ENCODE measurements around the gene KCNK16. TPM values are rescaled to one million over a fixed set of nuclear protein-coding genes. Genes with fewer than 3 reads are reported as not detected.

KCNK16 gene
- total RNA-seq, 3 donors from 2014 or later: not detected

- DNase-seq (ENCODE audit: low spot score in 2 of 2): peak in 1 of 2 donors; percentile 71
- H3K4me3 ChIP-seq: no peak overlapping the region
- TF ChIP-seq POLR2AphosphoS5 (IDR thresholded peaks at IDR 0.05) (no peak), POLR2A (IDR thresholded peaks at IDR 0.05) (no peak)
- TF ChIP-seq, protein P1, sequence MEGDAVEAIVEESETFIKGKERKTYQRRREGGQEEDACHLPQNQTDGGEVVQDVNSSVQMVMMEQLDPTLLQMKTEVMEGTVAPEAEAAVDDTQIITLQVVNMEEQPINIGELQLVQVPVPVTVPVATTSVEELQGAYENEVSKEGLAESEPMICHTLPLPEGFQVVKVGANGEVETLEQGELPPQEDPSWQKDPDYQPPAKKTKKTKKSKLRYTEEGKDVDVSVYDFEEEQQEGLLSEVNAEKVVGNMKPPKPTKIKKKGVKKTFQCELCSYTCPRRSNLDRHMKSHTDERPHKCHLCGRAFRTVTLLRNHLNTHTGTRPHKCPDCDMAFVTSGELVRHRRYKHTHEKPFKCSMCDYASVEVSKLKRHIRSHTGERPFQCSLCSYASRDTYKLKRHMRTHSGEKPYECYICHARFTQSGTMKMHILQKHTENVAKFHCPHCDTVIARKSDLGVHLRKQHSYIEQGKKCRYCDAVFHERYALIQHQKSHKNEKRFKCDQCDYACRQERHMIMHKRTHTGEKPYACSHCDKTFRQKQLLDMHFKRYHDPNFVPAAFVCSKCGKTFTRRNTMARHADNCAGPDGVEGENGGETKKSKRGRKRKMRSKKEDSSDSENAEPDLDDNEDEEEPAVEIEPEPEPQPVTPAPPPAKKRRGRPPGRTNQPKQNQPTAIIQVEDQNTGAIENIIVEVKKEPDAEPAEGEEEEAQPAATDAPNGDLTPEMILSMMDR (IDR thresholded peaks at IDR 0.05): no peak
- H3K4me1 ChIP-seq: no peaks in the 10 kb centered on the region
- H3K9me3 ChIP-seq: no peaks in the 10 kb centered on the region
- intact Hi-C loops (cut with DNase I; ENCODE audit: low total_unique reads): no loop called here
- H3K36me3 ChIP-seq: no peaks in the 10 kb centered on the region
- H3K27ac ChIP-seq: peak overlapping the region; percentile 30 to 42
- no peaks in the 10 kb centered on the region for H3K27me3 ChIP-seq
Measured at GRCh38 chr6:39335780-39336545, 13.5 kb upstream of the KCNK16 start.

- no peaks in the 10 kb centered on the region for H3K4me1 ChIP-seq
- intact Hi-C loops (cut with DNase I; ENCODE audit: low total_unique reads): no loop called here
- no peak overlapping the region for H3K27ac ChIP-seq
- H3K4me3 ChIP-seq: no peak overlapping the region
- no peaks in the 10 kb centered on the region for H3K27me3 ChIP-seq
- TF ChIP-seq, protein P1 (IDR thresholded peaks at IDR 0.05): no peak
- TF ChIP-seq POLR2A (IDR thresholded peaks at IDR 0.05) (no peak), POLR2AphosphoS5 (IDR thresholded peaks at IDR 0.05) (no peak)
- DNase-seq (ENCODE audit: low spot score in 2 of 2): no peak
- H3K9me3 ChIP-seq: no peaks in the 10 kb centered on the region
- no peaks in the 10 kb centered on the region for H3K36me3 ChIP-seq
Measured at GRCh38 chr6:39333644-39334438, 11.3 kb upstream of the KCNK16 start.

- Histone ChIP-seq H3K27ac (no peak overlapping the region), H3K4me1 (no peaks in the 10 kb centered on the region), H3K4me3 (no peak overlapping the region), H3K36me3 (no peaks in the 10 kb centered on the region), H3K27me3 (no peaks in the 10 kb centered on the region), H3K9me3 (no peaks in the 10 kb centered on the region)
- TF ChIP-seq, protein P1 (IDR thresholded peaks at IDR 0.05): no peak
- no peak for TF ChIP-seq POLR2AphosphoS5 (IDR thresholded peaks at IDR 0.05)
- TF ChIP-seq POLR2A (IDR thresholded peaks at IDR 0.05): no peak
- intact Hi-C loops (cut with DNase I; ENCODE audit: low total_unique reads): no loop called here
- peak; percentile 56 to 62 for DNase-seq (ENCODE audit: low spot score in 2 of 2)
Measured at GRCh38 chr6:39330476-39330875, 8.0 kb upstream of the KCNK16 start.

DNA sequence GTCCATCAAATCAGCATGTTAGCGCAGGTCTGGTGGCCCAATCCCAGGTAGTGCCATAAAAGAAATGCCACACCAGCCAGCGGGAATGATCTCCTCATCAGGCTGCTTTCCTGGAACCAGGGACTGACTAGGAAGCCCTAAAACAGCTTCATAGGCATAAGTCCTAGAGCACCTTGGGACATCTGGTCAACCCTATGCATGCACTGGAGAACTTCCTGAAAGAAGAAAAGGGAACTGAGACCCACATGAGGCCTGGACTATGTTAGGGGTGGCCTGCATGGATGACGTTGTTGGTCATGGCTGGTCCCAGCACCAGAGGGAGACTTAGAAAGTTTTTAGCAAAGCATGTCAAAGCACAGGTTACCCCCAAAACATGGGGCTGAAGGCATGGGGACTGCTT, 7.6 kb upstream of the KCNK16 start:
- no peaks in the 10 kb centered on the region for H3K9me3 ChIP-seq
- H3K36me3 ChIP-seq: no peaks in the 10 kb centered on the region
- H3K27ac ChIP-seq: no peak overlapping the region
- H3K4me3 ChIP-seq: no peak overlapping the region
- no peak for DNase-seq (ENCODE audit: low spot score in 2 of 2)
- no peaks in the 10 kb centered on the region for H3K4me1 ChIP-seq
- intact Hi-C loops (cut with DNase I; ENCODE audit: low total_unique reads): no loop called here
- TF ChIP-seq, protein P1 (IDR thresholded peaks at IDR 0.05): no peak
- no peak for TF ChIP-seq POLR2A (IDR thresholded peaks at IDR 0.05)
- no peak for TF ChIP-seq POLR2AphosphoS5 (IDR thresholded peaks at IDR 0.05)
- no peaks in the 10 kb centered on the region for H3K27me3 ChIP-seq

- no peak for DNase-seq (ENCODE audit: low spot score in 2 of 2)
- Histone ChIP-seq H3K27ac (no peak overlapping the region), H3K4me3 (no peak overlapping the region), H3K36me3 (no peaks in the 10 kb centered on the region), H3K9me3 (no peaks in the 10 kb centered on the region), H3K27me3 (no peaks in the 10 kb centered on the region), H3K4me1 (no peaks in the 10 kb centered on the region)
- intact Hi-C loops (cut with DNase I; ENCODE audit: low total_unique reads): no loop called here
- TF ChIP-seq POLR2AphosphoS5 (IDR thresholded peaks at IDR 0.05) (no peak), POLR2A (IDR thresholded peaks at IDR 0.05) (no peak)
- TF ChIP-seq, protein P1 (IDR thresholded peaks at IDR 0.05): no peak
Measured at GRCh38 chr6:39328066-39328465, 5.6 kb upstream of the KCNK16 start.

Data from breast epithelium (tissue), 4 donors.